Adipocyte (in vitro differentiated cells): ENCODE data around the gene SLCO4A1.

ENCODE experiments used
- DNase-seq: peaks from one replicate; pipeline ENCODE4 v3.0.0-alpha.2; 2015; ENCODE audit warnings: low read depth
- H3K27me3 ChIP-seq: replicated peaks from 2 replicates; pipeline ENCODE4 v1.7.0; 2013; ENCODE audit warnings: mild to moderate bottlenecking, low read length, moderate library complexity; ENCODE audit not compliant: control insufficient read depth, insufficient read depth
- H3K36me3 ChIP-seq: 2 replicates; pipeline ENCODE4 v1.7.0; 2013; ENCODE audit warnings: low read length, mild to moderate bottlenecking, moderate library complexity; ENCODE audit not compliant: control insufficient read depth, insufficient read depth, severe bottlenecking
- H3K4me1 ChIP-seq: 2 replicates; pipeline ENCODE4 v1.7.0; 2013; ENCODE audit warnings: mild to moderate bottlenecking, low read length, moderate library complexity; ENCODE audit not compliant: control insufficient read depth, insufficient read depth
- H3K4me3 ChIP-seq: 2 replicates; pipeline ENCODE4 v1.7.0; 2013; ENCODE audit warnings: mild to moderate bottlenecking, low read length, moderate library complexity
- H3K9ac ChIP-seq: 2 replicates; pipeline ENCODE4 v1.7.0; 2013; ENCODE audit warnings: mild to moderate bottlenecking, low read length, moderate library complexity
- H3K9me3 ChIP-seq: 2 replicates; pipeline ENCODE4 v1.7.0; 2013; ENCODE audit warnings: mild to moderate bottlenecking, low read length, moderate library complexity; ENCODE audit not compliant: control insufficient read depth

SLCO4A1 gene

DNA sequence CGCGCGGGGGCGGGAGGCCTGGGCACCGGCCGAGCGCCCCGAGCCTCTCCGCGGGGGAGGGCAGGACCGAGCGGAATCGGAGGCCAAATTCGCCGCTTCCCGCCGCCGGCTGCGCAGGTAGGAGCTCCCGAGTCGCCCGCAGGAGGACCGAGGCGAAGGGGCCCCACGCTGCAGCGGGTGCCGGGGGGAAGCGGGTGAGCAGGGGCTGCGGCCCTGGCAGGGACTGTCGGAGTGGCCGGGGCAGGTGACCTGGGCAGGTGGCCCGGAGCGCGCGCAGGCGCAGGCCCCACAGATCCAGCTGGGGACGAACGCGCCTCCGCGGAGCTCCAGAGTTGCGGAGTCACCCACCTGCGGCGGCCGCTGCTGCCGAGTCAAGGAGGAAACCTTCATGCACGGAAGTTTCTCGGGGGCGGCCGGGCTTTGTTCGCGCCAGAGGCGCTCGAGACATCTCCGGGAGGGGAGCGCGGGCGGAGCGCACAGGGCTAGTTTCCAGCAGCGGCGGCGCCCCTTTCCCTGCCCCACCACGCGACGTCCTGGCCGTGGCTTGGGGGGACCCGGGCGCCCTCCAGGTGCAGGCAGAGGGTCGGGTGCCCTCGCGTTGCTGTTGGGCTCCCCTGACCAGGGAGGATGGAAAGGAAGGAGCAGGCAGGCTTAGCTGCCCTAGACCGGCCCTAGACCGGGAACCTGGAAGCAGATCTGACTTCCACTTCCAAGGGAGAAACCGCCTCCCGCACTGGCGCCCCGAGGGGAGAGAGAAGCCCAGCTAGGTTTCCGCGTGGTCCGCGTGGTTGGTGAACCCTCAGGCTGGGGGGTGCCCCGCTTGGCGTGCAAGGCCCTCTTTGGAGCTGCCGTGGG is 590 bp downstream of the SLCO4A1 start:
- H3K36me3 ChIP-seq, result no peaks in the 10 kb centered on the region
- no peak overlapping the region for H3K9ac ChIP-seq
- peak overlapping the region; percentile 74 for H3K4me3 ChIP-seq
- DNase-seq, result peak; percentile 33
- peaks cover 10% of the 10 kb centered on the region for H3K27me3 ChIP-seq
- H3K9me3 ChIP-seq, result no peaks in the 10 kb centered on the region
- peaks cover 22% of the 10 kb centered on the region for H3K4me1 ChIP-seq

DNA sequence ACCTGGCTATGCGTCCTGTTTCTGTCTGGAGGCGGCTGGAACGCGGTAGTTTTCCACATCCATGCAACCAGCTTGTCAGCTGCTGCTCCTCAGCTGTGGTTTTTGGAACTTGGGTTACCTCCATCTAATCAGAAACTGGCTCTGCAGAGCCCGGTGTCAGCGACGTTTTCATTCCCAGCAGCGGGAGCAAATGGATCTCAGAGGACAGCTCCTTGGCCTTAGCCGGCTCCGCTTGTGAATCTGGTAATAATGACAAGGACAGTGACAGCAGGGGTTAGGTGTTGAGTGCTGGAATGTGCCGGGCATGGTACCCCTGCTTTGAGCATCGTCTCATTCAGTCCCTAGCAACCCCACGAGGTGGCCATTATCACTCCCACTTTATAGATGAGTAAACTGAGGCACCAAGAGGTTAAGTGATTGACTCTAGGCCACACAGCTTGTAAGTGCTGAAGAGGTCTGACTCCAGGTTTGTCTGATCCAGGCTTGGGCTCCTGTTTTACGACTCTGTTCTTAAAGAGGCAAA is 1.3 kb downstream of the SLCO4A1 start:
- Histone ChIP-seq H3K9me3 (no peaks in the 10 kb centered on the region), H3K4me3 (peak overlapping the region; percentile 74), H3K36me3 (no peaks in the 10 kb centered on the region), H3K4me1 (peaks cover 28% of the 10 kb centered on the region), H3K9ac (no peak overlapping the region), H3K27me3 (peaks cover 8% of the 10 kb centered on the region)
- DNase-seq, result no peak

DNA sequence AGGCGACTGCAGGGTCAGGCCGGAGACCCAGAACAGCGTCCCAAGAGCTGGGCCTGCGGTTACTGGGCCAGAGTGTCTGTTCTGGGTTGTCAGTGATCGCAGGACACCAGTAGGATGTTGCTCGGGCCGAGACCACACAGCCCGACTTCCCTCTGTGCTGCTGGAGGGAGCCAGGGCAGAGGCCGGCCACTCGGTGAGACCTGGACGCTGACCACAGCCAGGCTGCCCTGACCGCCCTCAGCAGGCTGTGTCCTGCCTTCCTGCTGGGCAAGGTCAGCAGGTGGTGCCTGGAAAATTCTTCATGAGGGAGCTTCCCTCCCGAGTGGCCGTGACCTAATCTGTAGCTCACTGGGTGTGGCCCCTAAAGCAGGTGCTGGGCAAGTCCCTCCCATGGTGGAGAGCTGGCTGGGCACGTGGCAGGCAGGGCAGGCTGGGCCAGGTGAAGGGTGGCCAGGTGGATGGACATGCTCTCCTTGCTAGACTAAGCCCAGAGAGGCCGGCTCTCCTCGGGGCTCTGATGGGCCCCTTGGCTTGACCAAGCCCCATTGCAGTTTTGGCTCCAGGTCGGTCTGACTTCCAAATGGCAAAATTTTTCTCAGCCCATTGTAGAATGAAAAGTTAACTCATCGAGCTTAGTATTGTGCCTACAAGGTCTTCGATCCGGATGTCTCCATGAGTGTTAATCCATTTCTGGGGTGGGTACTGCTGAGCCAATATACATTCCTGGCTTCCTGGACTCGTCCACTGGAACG is 1.9 kb downstream of the SLCO4A1 start:
- Histone ChIP-seq H3K27me3 (peaks cover 8% of the 10 kb centered on the region), H3K9ac (no peak overlapping the region), H3K9me3 (no peaks in the 10 kb centered on the region), H3K36me3 (no peaks in the 10 kb centered on the region), H3K4me3 (no peak overlapping the region), H3K4me1 (peaks cover 28% of the 10 kb centered on the region)
- no peak for DNase-seq

DNA sequence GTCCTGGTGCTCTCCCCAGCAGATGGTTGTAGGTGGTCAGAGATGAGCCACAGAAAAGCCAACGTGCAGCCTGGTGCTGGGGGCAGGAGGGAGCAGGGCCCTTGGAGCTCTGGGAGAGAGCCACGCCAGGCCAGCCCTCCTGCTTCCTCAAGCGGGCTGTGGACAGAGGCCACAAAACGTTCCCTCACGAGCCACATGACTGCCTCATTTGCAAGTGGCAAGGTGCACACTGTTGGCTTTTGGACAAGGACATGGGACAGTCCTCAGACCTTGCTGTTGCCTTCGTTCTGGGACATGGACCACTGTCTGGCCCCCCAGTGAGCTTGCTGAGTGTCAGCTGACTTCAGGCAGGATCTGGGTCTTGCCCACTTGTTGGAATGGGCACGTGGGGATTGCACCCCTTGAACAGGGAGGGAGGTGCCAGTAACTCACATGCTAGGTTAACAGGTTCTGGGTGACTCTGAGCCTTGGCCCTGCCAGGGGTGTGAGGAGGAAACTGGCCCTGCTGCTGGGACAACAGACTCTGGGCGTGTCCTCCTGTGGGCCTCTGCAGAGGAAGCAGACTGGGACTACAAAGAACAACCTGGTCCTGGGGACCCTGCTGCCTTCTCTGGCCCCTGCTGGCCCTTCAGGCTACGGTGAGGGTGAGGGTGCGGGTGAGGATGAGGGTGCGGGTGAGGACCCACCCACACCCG is 2.6 kb downstream of the SLCO4A1 start:
- no peaks in the 10 kb centered on the region for H3K36me3 ChIP-seq
- H3K4me3 ChIP-seq, result no peak overlapping the region
- no peaks in the 10 kb centered on the region for H3K9me3 ChIP-seq
- H3K4me1 ChIP-seq, result peaks cover 28% of the 10 kb centered on the region
- DNase-seq, result no peak
- no peak overlapping the region for H3K9ac ChIP-seq
- peaks cover 4% of the 10 kb centered on the region for H3K27me3 ChIP-seq

DNA sequence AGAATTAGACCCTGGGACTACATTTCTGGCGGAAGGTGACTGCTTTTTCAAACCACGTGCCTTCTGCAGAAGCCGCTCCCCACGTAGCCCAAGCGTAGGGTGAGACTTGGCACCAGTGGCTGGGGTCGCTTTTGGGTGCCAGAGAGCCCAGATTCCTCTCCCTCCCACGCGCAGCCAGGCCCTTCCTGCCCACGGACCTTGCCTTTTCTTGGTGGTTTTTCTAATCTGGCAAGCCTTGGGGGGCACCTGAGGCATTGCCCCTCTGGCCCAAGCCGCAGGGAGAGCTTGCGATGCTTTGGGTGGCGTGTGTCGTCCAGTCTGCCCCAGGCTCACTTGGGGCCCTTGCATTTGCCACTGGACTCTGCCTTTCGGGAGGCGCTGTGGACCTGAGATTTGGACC is 3.3 kb downstream of the SLCO4A1 start:
- no peak for DNase-seq
- H3K9me3 ChIP-seq, result no peaks in the 10 kb centered on the region
- H3K4me1 ChIP-seq, result peaks cover 28% of the 10 kb centered on the region
- H3K9ac ChIP-seq, result no peak overlapping the region
- H3K4me3 ChIP-seq, result no peak overlapping the region
- no peaks in the 10 kb centered on the region for H3K27me3 ChIP-seq
- H3K36me3 ChIP-seq, result no peaks in the 10 kb centered on the region

DNA sequence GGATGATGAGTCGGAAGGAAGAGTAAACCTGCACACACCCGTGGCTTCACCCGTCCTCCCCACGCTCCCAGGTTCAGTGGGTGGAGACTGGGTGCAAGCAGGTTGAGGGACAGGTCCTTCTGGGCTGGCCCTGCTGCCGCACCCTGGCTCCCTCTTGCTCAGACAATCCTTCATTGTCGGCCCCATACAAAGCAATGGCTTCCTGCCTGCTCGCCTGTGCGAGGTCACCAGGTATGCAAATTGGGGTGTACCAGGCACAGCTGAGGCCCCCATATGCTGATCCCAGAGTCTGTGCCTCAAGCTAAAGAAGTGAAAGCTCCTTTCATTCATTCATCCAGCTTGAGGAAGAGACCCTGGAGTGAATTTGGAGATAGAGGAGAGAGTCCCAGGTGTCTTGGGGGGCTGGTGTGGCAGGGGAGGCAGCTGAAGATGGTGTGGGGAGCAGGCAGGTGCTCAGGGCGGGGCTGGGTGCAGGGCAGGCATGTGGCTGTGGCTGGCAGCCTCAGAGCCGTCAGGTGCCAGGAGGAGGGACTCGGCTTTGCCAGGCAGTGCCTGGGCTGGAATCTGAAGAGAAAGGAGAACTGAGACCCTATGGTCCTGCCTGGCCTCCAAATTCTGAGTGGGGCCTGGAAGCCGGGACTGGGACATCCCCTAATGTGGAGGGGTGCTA is 4.7 kb downstream of the SLCO4A1 start:
- DNase-seq, result no peak
- Histone ChIP-seq H3K9ac (peak overlapping the region; percentile 7), H3K27me3 (no peaks in the 10 kb centered on the region), H3K4me1 (peaks cover 27% of the 10 kb centered on the region), H3K4me3 (no peak overlapping the region), H3K9me3 (no peaks in the 10 kb centered on the region), H3K36me3 (no peaks in the 10 kb centered on the region)

DNA sequence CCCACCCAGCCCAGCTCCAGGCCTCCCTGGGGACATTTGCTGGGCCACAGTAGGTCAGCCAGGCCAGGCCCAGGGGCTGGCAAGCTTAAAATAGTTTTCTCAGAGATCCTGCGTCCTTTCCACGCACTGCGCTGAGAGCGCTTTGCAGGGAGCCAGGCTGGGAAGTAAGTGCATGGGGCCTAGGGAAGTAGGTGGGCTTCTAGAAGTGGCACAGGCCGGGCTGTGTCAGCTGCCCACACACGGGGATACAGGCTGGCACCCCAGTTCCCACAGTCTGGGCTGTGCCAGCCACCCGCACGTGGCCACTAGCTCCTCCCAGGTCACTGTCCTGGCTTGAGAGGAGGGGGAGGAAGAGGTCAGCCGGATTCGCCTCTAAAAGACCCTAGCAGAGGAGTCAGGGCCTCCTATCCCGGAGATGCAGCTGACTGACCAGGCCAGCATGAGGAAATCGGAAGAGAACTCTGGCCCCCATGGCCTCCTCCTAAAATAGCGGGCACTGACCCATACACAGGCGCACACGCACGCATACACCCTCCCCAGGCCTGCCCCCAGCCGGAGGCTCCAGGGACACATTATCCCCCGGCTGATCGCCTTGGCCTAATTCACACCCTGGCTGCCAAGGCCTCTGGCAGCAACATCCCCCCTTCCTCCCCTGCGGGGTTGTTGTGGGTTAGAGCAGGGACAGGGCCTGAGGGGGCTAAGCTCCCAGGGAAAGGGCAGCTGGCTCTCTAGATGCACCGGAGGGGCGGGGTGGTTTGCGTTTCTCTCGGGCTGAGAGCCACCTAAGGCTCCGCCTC is 5.4 kb downstream of the SLCO4A1 start:
- Histone ChIP-seq H3K9ac (peak overlapping the region; percentile 7), H3K4me1 (peaks cover 30% of the 10 kb centered on the region), H3K27me3 (no peaks in the 10 kb centered on the region), H3K36me3 (no peaks in the 10 kb centered on the region), H3K4me3 (no peak overlapping the region), H3K9me3 (no peaks in the 10 kb centered on the region)
- no peak for DNase-seq

DNA sequence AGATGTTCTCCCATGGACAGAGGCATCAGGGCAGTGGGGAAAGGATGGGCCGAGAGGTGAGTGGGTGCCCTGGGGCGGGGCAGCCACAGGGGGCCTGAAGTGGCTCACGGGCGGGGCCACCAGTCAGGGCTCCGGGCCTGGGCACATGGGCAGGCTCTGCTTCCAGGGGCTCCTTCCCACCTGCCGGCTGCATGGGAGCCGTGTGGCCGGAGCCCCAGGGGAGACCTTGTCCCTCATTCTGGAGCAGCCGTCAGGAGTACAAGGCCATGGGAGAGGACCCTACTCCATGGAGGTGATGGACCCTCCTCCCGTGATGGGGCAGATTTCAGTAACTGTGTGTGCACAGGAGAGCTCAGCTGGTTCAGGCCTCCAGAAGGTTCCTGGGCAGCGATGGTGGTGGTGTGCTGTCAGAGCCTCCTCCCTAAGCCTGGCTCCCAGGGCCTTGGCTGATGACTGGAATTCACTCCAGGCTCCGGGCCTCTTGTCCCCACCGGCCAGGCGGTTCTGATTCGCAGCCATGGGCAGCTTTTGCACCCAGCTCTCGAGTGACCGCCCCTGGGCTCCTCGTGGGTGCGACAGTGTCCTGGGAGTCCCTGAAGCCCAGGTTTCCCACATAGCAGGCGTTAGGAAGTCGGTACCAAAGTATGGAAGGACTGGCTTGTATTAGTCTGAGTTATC is 6.2 kb downstream of the SLCO4A1 start:
- Histone ChIP-seq H3K9me3 (no peaks in the 10 kb centered on the region), H3K4me3 (no peak overlapping the region), H3K36me3 (no peaks in the 10 kb centered on the region), H3K4me1 (peaks cover 26% of the 10 kb centered on the region), H3K9ac (peak overlapping the region; percentile 7), H3K27me3 (no peaks in the 10 kb centered on the region)
- no peak for DNase-seq

DNA sequence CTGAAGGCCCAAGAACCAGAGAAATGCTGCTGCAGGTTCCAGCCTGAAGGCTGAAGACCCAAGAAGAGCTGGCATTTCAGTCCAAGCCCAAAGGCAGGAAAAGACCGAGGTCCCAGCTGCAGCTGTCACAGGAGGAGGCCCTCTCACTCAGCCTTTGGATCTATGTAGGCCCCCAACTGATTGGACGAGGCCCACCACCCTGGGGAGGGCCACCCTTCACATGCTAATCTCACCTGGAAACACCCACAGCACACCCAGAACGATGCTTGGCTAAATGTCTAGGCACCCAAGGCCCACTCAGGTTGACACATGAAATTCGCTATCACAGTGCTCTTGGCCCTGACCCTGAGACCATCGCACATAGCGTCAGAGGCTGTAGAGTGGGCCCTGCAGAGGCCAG is 6.8 kb downstream of the SLCO4A1 start:
- Histone ChIP-seq H3K9ac (no peak overlapping the region), H3K4me3 (no peak overlapping the region), H3K36me3 (no peaks in the 10 kb centered on the region), H3K4me1 (peaks cover 25% of the 10 kb centered on the region), H3K9me3 (no peaks in the 10 kb centered on the region), H3K27me3 (no peaks in the 10 kb centered on the region)
- DNase-seq, result no peak
